ENCODE results near the gene MLLT10.

The MLLT10 gene

GRCh38 chr10:21515361-21516241, 18.4 kb upstream of the MLLT10 start:
- no peak for TF ChIP-seq CTCF (IDR thresholded peaks at IDR 0.05)

- no peak for TF ChIP-seq CTCF (IDR thresholded peaks at IDR 0.05)
Measured at GRCh38 chr10:21516242-21517131, 17.5 kb upstream of the MLLT10 start.

GRCh38 chr10:21517134-21518031, 16.6 kb upstream of the MLLT10 start:
- TF ChIP-seq CTCF (IDR thresholded peaks at IDR 0.05) = no peak; the same call in 1 of the 2 replicates

- no peak for TF ChIP-seq CTCF (IDR thresholded peaks at IDR 0.05)
Measured at GRCh38 chr10:21518149-21518640, 15.8 kb upstream of the MLLT10 start.

- TF ChIP-seq CTCF (IDR thresholded peaks at IDR 0.05) = no peak
Measured at GRCh38 chr10:21518641-21519396, 15.2 kb upstream of the MLLT10 start.

GRCh38 chr10:21519397-21519933, 14.6 kb upstream of the MLLT10 start:
- no peak for TF ChIP-seq CTCF (IDR thresholded peaks at IDR 0.05)

Data from LNCAP (cell line).